ENCODE measurements around the gene SLF1.

SLF1 gene

DNA sequence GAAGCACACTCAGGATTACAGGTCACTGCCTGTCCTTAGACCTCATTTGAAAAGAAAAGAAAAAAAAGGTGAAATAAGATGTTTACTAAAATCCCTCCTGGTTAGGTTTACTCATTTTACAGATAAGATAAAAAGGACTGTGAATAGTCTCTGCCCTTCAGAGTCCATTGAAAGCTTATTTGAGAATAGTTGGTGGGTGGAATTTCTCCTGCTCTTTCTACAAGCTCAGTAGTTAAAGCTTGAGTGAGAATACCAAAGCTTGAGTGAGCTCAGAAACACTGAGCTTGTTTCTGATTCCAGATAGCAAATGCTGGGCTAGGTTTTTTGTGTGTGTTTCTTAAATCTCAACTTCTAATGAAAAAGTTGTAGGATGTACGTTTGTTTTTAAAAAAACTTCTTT lies 106.7 kb downstream of the SLF1 start:
- DNase-seq = no peak

- DNase-seq = no peak
Observed at GRCh38 chr5:94731471-94731870, 113.0 kb downstream of the SLF1 start.

DNA sequence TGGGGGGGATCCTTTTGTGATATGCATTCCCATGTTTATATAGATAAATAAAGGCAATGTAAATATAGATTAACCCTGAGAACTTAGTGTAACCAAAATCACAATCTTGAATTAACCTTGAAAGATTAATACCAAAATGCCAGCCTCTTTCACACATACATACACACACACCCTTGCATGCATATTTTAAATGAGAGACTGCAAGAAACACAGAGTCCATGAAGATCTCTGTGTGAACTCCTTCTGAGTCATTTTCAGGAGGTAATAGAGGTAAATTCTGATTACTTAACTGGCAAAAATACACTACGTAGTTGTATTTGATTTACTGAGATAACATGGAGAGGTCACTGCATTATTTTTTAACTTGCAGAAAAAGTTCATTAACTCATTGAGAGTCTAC lies 118.0 kb downstream of the SLF1 start:
- DNase-seq = no peak

GRCh38 chr5:94740286-94740685 lies 121.8 kb downstream of the SLF1 start:
- no peak for DNase-seq

- no peak for DNase-seq
Observed at GRCh38 chr5:94742852-94743251, 124.4 kb downstream of the SLF1 start.

DNA sequence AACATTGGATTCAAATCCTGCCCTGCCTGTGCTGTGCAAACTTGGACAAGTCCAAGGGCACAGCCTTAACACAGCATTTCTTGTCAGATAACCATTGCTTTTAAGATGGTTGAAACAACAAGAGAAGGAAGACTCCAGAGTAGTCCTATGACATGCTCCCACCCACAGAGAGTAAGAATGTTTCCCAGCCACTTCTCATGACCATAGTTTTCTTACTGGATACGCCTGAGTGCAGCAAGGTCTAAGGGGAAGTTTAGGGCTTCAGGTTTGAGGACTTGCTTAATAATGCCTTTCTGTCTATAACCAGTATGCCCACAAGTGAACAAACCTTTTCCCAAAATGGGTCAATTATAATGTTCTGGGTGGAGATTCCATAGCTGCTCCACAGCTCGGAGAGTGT lies 126.4 kb downstream of the SLF1 start:
- no peak for DNase-seq

DNA sequence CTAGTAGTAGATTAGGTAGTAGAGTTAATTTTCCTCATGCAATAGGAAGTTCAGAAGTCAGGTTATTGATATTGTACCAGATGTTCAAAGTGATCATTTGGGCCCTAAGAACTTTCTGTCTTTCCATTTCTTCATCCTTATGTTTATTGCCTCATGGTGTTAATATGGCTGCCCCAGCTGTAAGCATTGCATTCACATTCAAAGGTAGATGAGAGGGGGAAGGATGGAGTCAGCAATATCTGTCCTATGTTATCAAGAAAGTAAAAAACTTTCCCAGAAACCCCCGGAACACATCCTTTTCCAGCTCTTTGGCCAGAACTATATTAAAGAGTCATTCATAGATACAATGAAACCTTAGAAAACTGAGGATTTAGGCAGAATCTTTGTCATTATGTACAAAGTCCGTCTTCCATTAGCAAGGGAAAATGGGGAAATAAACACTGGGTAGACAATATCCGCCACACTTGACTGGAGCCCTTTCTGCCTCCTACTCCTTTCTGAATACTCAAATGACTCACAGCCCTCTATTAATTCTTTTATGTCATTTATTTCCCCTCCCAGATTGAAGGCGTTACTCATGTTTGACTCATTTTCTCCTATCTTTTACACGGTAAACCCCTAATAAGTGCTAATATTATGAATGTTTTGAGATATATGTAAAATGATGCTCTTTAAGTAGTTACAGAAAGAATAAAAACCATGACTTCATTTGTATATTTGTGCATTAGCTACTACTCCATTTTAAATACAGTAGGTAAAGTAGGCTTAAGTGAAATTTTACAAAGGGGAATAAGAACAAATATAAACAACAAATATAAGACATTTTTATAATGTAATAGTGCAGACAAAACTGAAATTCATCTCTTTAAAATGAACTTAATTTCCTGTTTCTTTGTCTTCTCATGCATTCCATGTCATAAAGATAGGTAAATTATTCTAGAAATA lies 127.6 kb downstream of the SLF1 start:
- no peak for DNase-seq

GRCh38 chr5:94746731-94747124 lies 128.3 kb downstream of the SLF1 start:
- no peak for DNase-seq
